Mucosa of stomach (tissue), 1 donor: ENCODE data around the gene DDOST.

Experiments
- H3K27me3 ChIP-seq: one replicate; pipeline ENCODE4 v1.7.0; 2013; ENCODE audit warnings: mild to moderate bottlenecking, low read length; ENCODE audit not compliant: control insufficient read depth, insufficient read depth
- H3K36me3 ChIP-seq: one replicate; pipeline ENCODE4 v1.7.0; 2013; ENCODE audit warnings: low read length; ENCODE audit not compliant: control insufficient read depth, insufficient read depth
- H3K4me1 ChIP-seq: one replicate; pipeline ENCODE4 v1.7.0; 2013; ENCODE audit warnings: mild to moderate bottlenecking, low read length; ENCODE audit not compliant: control insufficient read depth, insufficient read depth
- H3K4me3 ChIP-seq: one replicate; pipeline ENCODE4 v1.7.0; 2013; ENCODE audit warnings: low read length
- H3K9ac ChIP-seq: one replicate; pipeline ENCODE4 v1.7.0; 2013; ENCODE audit warnings: mild to moderate bottlenecking, low read length, moderate library complexity
- H3K9me3 ChIP-seq: one replicate; pipeline ENCODE4 v1.7.0; 2013; ENCODE audit warnings: mild to moderate bottlenecking, low read length, moderate library complexity; ENCODE audit not compliant: control insufficient read depth
- donor health status: Pancreatic carcinoma.

The DDOST gene

DNA sequence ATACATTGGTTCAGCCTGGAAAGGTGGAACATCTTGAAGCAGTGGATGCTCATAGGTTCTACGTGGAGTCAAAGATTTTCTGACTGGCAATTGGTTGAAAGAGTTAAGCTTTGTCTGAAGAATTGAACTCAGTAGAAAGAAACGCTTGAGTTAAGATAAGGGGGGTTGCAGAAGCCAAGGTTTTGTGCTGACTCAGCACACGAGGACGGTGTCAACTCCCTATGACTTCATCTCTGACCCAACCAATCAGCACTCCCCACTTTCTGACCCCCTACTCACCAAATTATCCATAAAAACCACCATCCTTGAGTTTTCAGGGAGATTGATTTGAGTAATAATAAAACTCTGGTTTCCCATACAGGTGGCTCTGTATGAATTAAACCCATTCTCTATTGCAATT is 30.4 kb downstream of the DDOST start:
- Histone ChIP-seq H3K4me1 (peaks cover 13% of the 10 kb centered on the region), H3K9ac (no peak overlapping the region), H3K4me3 (no peak overlapping the region), H3K9me3 (no peaks in the 10 kb centered on the region), H3K36me3 (no peaks in the 10 kb centered on the region), H3K27me3 (peaks cover 4% of the 10 kb centered on the region)

DNA sequence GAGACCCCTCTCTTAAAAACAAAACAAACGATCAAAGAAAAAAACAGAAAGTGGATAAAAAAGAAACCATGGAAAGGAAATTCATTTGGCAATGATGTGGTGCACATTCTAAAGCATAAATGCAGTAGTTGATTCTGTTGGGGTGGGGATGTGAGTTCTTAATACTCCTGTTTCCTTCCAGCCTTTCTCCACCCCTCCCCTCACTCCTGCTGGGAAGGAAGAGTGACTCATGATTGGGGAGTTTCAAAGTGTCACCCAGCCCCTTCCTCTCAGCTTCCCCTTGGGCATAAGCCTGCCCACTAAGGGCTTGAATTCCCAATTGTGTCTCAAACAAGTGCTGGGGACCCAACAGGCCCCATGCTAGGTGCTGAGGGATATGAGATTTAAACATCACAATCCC is 34.6 kb downstream of the DDOST start:
- Histone ChIP-seq H3K27me3 (peaks cover 4% of the 10 kb centered on the region), H3K4me3 (no peak overlapping the region), H3K36me3 (no peaks in the 10 kb centered on the region), H3K9me3 (no peaks in the 10 kb centered on the region), H3K9ac (no peak overlapping the region), H3K4me1 (no peaks in the 10 kb centered on the region)

DNA sequence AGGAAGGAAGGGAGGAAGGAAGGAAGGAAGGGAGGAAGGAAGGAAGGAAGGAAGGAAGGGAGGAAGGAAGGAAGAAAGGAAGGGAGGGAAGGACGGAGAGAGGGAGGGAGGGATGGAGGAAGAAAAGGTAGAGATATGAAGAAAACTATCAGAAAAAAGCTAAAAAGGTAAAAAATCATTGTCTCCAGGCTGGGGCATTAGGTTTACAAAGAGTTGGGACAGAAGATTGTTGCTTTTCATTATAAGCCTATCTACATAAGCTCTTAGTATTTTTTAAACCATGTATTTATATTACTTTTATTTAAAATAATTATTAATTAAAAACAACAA is 35.1 kb downstream of the DDOST start:
- peaks cover 4% of the 10 kb centered on the region for H3K27me3 ChIP-seq
- H3K9ac ChIP-seq: no peak overlapping the region
- no peaks in the 10 kb centered on the region for H3K9me3 ChIP-seq
- no peaks in the 10 kb centered on the region for H3K4me1 ChIP-seq
- no peak overlapping the region for H3K4me3 ChIP-seq
- no peaks in the 10 kb centered on the region for H3K36me3 ChIP-seq

DNA sequence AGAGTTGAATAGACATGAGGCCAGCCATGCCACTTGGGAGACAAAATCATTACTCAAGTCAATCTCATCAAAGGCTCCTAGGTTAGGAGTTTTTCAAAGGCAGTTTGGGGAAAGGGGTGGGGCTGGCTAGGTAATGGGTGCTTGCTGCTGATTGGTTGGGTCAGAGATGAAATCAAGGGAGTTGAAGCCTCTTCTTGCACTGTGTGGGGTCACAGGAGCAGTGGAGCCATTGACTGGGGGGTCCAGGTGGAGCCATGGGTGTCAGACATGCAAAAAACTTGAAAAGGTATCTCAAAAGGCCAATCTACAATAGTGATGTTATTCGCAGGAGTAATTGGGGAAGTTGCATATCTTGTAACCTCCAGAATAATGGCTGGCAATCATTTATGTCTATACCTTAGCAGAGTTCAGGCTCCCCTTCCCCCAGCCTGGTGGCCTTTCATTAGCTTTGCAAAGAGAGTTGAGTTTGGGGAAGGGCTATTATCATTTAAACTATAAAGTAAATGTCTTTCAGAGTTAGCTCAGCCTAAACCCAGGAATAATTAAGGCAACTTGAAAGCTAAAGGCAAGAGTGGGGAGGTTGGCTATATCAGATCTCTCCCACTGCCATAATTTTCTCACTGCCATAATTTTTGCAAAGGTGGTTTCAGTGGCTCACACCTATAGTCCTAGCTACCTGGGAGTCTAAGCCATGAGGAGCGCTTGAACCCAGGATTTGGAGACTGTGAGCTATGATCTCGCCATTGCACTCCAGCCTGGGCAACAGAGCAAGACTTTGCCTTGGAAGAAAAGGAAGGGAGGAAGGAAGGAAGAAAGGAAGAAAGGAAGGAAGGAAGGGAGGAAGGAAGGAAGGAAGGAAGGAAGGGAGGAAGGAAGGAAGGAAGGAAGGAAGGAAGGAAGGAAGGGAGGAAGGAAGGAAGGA is 35.7 kb downstream of the DDOST start:
- Histone ChIP-seq H3K4me1 (no peaks in the 10 kb centered on the region), H3K36me3 (no peaks in the 10 kb centered on the region), H3K27me3 (no peaks in the 10 kb centered on the region), H3K4me3 (no peak overlapping the region), H3K9ac (no peak overlapping the region), H3K9me3 (no peaks in the 10 kb centered on the region)

DNA sequence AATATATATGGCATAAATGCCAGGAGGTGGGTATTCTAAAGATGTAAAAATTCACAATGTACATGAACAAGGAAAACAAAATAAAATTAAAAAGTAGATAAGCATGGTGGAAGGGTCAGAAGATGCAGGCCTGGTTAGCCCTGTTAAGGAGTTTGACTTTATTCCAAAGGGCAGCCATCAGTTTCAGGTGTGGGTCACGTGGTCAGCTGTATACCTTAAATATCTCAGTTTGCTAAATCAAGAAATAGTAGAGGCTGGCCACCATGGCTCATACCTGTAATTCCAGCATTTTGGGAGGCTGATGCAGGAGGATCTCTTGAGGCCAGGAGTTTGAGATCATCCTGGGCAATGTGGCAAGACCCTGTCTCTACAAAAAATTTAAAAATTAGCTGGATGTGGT is 36.5 kb downstream of the DDOST start:
- Histone ChIP-seq H3K4me3 (no peak overlapping the region), H3K27me3 (no peaks in the 10 kb centered on the region), H3K4me1 (no peaks in the 10 kb centered on the region), H3K36me3 (no peaks in the 10 kb centered on the region), H3K9me3 (no peaks in the 10 kb centered on the region), H3K9ac (no peak overlapping the region)

DNA sequence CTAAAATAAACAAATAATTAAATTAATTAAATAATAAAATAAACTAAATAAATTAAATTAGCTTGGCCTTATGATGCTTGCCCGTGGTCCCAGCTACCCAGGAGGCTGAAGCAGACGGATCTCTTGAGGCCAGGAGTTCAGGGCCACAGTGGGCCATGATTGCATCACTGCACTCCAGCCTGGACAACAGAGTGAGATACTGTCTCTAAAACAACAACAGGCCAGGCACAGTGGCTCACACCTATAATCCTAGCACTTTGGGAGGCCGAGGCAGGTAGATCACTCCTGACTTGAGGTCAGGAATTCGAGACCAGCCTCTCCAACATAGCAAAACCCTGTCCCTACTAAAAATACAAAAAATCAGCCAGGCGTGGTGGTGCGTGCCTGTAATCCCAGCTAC is 40.2 kb downstream of the DDOST start:
- no peaks in the 10 kb centered on the region for H3K9me3 ChIP-seq
- no peaks in the 10 kb centered on the region for H3K4me1 ChIP-seq
- H3K36me3 ChIP-seq: no peaks in the 10 kb centered on the region
- H3K27me3 ChIP-seq: no peaks in the 10 kb centered on the region
- no peak overlapping the region for H3K4me3 ChIP-seq
- H3K9ac ChIP-seq: no peak overlapping the region

DNA sequence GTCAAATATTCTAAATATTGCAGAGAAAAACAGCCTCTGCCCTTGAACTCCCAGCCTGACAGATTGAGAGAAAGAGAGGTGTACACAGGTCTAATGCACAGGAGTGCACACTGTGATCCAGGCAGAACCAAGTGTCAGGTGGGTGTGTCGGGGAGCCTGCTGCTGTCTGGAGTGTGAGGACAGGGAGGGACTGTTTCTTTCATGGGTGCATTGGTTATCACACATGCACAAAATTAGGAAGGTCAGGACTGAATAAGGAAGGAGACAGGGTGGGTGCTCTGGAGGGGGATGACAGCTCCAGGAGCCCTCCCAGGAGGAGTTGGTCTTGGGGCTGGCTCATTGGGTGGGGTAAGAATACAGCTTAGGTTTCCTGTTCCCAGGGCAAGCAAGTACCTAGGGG is 41.2 kb downstream of the DDOST start:
- no peaks in the 10 kb centered on the region for H3K36me3 ChIP-seq
- no peak overlapping the region for H3K4me3 ChIP-seq
- no peaks in the 10 kb centered on the region for H3K9me3 ChIP-seq
- H3K27me3 ChIP-seq: no peaks in the 10 kb centered on the region
- no peaks in the 10 kb centered on the region for H3K4me1 ChIP-seq
- no peak overlapping the region for H3K9ac ChIP-seq

DNA sequence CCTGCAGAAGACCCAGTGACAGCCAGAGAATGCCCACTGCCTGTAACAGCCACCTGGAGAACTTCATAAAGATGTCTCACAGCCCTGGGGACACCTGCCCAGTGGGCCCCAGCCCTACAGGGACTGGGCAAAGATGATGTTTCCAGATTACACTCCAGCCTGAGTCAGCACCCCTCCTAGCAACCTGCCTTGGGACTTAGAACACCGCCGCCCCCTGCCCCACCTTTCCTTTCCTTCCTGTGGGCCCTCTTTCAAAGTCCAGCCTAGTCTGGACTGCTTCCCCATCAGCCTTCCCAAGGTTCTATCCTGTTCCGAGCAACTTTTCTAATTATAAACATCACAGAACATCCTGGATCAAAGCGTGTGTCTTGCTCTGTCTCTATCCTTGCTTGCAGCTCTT is 42.6 kb downstream of the DDOST start:
- H3K4me3 ChIP-seq: no peak overlapping the region
- no peak overlapping the region for H3K9ac ChIP-seq
- peaks cover 7% of the 10 kb centered on the region for H3K4me1 ChIP-seq
- H3K36me3 ChIP-seq: no peaks in the 10 kb centered on the region
- no peaks in the 10 kb centered on the region for H3K9me3 ChIP-seq
- no peaks in the 10 kb centered on the region for H3K27me3 ChIP-seq

DNA sequence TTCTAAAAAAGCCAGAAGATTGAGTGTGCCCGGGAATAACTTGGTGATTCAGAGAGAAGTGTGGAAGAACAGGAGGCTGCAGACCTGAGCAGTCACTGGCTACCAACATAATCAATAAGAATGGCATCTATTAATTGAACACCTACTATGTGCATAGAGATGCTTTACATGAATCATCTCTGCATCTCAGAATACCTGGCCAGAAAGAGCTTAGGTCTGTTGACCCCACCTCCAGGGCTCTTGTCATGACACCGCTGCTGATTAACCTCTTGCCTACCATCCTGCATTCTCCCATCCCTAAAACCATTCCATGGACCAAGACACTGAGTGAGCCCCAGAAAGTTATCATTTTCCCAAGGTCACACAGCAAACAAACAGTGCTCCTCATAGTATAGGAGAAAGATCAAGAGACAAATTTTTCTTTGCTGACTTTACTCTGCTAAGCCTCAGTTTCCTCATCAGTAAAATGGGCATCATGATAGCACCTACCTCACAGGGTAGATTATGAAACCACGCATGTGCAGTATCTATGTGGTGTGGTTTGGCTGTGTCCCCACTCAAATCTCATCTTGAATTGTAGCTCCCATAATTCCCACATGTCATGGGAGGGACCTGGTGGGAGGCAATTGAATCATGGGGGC is 44.2 kb downstream of the DDOST start:
- Histone ChIP-seq H3K9me3 (no peaks in the 10 kb centered on the region), H3K9ac (no peak overlapping the region), H3K4me3 (no peak overlapping the region), H3K4me1 (peaks cover 11% of the 10 kb centered on the region), H3K36me3 (no peaks in the 10 kb centered on the region), H3K27me3 (no peaks in the 10 kb centered on the region)

DNA sequence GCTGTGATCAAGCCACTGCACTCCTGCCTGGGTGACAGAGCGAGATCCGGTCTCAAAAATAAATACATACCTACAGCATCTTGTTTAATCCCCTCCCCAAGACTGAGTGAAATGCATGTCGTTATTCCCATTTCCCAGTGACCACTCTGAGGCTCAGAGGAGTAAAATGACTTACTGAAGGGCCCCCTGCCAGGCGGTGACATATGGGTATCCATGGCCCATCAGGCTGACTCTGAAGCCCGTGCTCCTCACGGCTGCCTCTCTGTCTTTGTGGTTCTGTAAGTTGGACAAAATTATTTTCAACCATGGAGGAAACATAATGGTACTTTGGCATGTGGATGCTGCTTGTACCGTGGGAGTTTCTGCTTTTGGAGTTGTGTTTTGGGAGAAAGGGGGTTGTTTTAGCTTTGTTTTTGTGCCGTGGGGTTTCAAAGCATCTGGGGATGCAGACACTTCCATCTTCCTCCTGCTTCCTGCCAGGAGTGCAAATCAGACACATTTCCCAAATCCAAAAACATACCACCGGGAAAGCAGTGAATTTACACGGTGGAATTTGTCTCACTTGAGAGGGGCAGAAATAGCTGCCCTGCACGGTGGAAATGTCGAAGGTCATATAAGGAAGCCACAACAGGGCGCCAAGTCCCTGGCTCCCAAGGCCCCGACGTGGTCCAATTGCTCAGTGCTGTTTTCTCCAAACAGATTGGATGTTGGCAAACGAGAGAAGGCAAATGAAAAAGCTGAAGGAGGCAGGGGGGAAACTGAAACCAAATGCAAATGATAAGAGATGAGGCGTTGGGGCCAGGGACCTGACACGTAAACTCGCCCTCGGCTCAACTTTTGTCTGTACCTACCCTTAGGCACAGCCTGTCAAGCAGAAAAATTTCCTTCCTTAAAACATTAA is 45.0 kb downstream of the DDOST start:
- H3K36me3 ChIP-seq: no peaks in the 10 kb centered on the region
- H3K9me3 ChIP-seq: no peaks in the 10 kb centered on the region
- H3K4me3 ChIP-seq: no peak overlapping the region
- no peaks in the 10 kb centered on the region for H3K27me3 ChIP-seq
- no peak overlapping the region for H3K9ac ChIP-seq
- peaks cover 11% of the 10 kb centered on the region for H3K4me1 ChIP-seq

DNA sequence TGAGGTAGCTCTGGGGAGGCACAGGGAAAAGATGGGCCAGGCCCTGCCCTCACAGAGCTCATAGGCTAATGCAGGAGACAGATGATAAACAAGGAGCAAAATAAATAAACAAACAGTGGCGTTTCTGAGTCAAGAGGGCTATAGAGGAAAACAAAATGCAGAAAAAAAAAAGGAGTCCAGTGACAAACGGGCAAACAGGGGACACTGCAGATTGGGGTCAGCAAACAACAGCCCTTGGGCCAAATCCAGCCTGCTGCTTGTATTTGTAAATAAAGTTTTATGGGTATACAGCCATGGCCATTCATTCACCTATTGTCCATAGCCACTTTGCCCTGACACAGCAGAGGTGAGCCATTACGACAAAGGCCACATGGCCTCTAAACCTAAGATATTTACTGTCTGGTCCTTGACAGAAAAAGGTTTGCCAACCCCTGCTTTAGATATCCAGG is 47.0 kb downstream of the DDOST start:
- H3K4me1 ChIP-seq: peaks cover 11% of the 10 kb centered on the region

More for the DNA sequence above, 47.0 kb downstream of the DDOST start:
- H3K36me3 ChIP-seq: no peaks in the 10 kb centered on the region
- H3K9me3 ChIP-seq: no peaks in the 10 kb centered on the region
- no peaks in the 10 kb centered on the region for H3K27me3 ChIP-seq
- H3K4me3 ChIP-seq: no peak overlapping the region
- H3K9ac ChIP-seq: no peak overlapping the region
